ENCODE data around the gene MEX3A. TPM values are rescaled to one million over a fixed set of nuclear protein-coding genes. Genes with fewer than 3 reads are reported as not detected.

MEX3A gene
- total RNA-seq, 1 donor from 2014 or later, result 37.6 TPM

DNA sequence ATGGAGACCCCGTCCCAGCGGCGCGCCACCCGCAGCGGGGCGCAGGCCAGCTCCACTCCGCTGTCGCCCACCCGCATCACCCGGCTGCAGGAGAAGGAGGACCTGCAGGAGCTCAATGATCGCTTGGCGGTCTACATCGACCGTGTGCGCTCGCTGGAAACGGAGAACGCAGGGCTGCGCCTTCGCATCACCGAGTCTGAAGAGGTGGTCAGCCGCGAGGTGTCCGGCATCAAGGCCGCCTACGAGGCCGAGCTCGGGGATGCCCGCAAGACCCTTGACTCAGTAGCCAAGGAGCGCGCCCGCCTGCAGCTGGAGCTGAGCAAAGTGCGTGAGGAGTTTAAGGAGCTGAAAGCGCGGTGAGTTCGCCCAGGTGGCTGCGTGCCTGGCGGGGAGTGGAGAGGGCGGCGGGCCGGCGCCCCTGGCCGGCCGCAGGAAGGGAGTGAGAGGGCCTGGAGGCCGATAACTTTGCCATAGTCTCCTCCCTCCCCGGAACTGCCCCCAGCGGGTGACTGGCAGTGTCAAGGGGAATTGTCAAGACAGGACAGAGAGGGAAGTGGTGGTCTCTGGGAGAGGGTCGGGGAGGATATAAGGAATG lies 32.8 kb upstream of the MEX3A start:
- no peaks in the 10 kb centered on the region for H3K9me3 ChIP-seq (ENCODE audit: insufficient read depth, low read depth, low read length)
- Mint-ChIP-seq H3K27ac (ENCODE audit: unreplicated experiment) (peak overlapping the region; percentile 94), H3K4me3 (ENCODE audit: unreplicated experiment) (peak overlapping the region; percentile 99), H3K4me1 (ENCODE audit: low read depth, unreplicated experiment) (peaks cover 32% of the 10 kb centered on the region), H3K36me3 (ENCODE audit: low read depth, unreplicated experiment) (peaks cover 5% of the 10 kb centered on the region), H3K27me3 (ENCODE audit: low read depth, unreplicated experiment) (no peaks in the 10 kb centered on the region), H3K9me3 (ENCODE audit: unreplicated experiment) (no peaks in the 10 kb centered on the region)
- no peak overlapping the region for H2AFZ ChIP-seq (ENCODE audit: low read depth, low read length)
- H3K27me3 ChIP-seq (ENCODE audit: insufficient read depth, low read length), result no peaks in the 10 kb centered on the region
- FAIRE-seq (no peak), DNase-seq (ENCODE audit: low read depth) (no peak)
- H3K4me3 ChIP-seq (ENCODE audit: insufficient read depth, low read depth, low read length), result peak overlapping the region; percentile 96
- H3K9ac ChIP-seq (ENCODE audit: low read length), result peak overlapping the region; percentile 98
- H4K20me1 ChIP-seq (ENCODE audit: insufficient read depth, low read length), result peaks cover 50% of the 10 kb centered on the region
- H3K4me1 ChIP-seq (ENCODE audit: insufficient read depth, low read length), result peaks cover 51% of the 10 kb centered on the region
- TF ChIP-seq, protein P1, sequence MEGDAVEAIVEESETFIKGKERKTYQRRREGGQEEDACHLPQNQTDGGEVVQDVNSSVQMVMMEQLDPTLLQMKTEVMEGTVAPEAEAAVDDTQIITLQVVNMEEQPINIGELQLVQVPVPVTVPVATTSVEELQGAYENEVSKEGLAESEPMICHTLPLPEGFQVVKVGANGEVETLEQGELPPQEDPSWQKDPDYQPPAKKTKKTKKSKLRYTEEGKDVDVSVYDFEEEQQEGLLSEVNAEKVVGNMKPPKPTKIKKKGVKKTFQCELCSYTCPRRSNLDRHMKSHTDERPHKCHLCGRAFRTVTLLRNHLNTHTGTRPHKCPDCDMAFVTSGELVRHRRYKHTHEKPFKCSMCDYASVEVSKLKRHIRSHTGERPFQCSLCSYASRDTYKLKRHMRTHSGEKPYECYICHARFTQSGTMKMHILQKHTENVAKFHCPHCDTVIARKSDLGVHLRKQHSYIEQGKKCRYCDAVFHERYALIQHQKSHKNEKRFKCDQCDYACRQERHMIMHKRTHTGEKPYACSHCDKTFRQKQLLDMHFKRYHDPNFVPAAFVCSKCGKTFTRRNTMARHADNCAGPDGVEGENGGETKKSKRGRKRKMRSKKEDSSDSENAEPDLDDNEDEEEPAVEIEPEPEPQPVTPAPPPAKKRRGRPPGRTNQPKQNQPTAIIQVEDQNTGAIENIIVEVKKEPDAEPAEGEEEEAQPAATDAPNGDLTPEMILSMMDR (IDR thresholded peaks at IDR 0.05; ENCODE audit: insufficient read depth, low read depth, low read length), result no peak
- TF ChIP-seq EZH2 (IDR thresholded peaks at IDR 0.05; ENCODE audit: insufficient read depth, low read length), result no peak
- peaks cover 54% of the 10 kb centered on the region for H3K79me2 ChIP-seq (ENCODE audit: insufficient read depth, low read length)
- peak overlapping the region; percentile 84 for H3K4me2 ChIP-seq (ENCODE audit: low read length)
- H3K36me3 ChIP-seq (ENCODE audit: insufficient read depth, low read length), result peaks cover 5% of the 10 kb centered on the region
- peak overlapping the region; percentile 94 for H3K27ac ChIP-seq (ENCODE audit: low read depth, low read length)

DNA sequence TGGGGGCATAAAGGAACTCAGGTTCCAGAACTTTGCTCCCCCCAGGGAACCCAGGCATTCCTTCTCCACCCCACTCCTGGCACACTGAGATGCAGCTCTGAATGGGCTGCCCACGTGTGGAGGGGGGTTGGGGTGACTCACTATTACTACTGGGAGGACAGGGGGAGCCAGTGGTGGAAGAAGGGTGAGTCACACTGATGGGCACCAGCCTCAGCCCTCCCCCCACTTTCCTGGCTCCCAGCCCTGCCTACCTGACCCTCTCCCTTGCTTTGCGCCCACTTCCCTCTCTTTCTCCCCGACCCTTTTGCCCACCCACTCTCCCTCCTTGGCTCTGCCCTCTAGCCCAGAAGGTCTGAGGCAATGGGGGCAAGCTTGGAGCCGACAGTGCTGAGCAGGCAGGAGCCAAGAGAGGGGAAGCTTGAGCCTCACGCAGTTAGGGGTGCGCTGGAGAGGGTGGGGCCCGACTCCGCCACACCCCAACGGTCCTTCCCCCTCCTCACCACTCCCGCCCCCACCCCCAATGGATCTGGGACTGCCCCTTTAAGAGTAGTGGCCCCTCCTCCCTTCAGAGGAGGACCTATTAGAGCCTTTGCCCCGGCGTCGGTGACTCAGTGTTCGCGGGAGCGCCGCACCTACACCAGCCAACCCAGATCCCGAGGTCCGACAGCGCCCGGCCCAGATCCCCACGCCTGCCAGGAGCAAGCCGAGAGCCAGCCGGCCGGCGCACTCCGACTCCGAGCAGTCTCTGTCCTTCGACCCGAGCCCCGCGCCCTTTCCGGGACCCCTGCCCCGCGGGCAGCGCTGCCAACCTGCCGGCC lies 32.0 kb upstream of the MEX3A start, which contains the start of gene LMNA:
Gene LMNA (plus strand): TSS at position 611 of the 818 bp plus-strand sequence. CDS start 208 bp downstream, outside the sequence.
- peak within 1 kb of the TSS; percentile 84 for H3K4me2 ChIP-seq (ENCODE audit: low read length)
- H3K9me3 Mint-ChIP-seq (ENCODE audit: unreplicated experiment), result no peaks in the 10 kb centered on the region
- H3K36me3 Mint-ChIP-seq (ENCODE audit: low read depth, unreplicated experiment), result peaks cover 5% of the 10 kb centered on the region
- peak within 1 kb of the TSS; percentile 98 for H3K9ac ChIP-seq (ENCODE audit: low read length)
- TF ChIP-seq, protein P1 (IDR thresholded peaks at IDR 0.05; ENCODE audit: insufficient read depth, low read depth, low read length), result no peak
- TF ChIP-seq EZH2 (IDR thresholded peaks at IDR 0.05; ENCODE audit: insufficient read depth, low read length), result no peak
- peak within 1 kb of the TSS; percentile 94 for H3K27ac ChIP-seq (ENCODE audit: low read depth, low read length)
- H3K36me3 ChIP-seq (ENCODE audit: insufficient read depth, low read length), result peaks cover 5% of the 10 kb centered on the region
- peak within 1 kb of the TSS; percentile 99 for H3K4me3 Mint-ChIP-seq (ENCODE audit: unreplicated experiment)
- H3K27ac Mint-ChIP-seq (ENCODE audit: unreplicated experiment), result peak within 1 kb of the TSS; percentile 94
- DNase-seq (ENCODE audit: low read depth) (peak; percentile 90), FAIRE-seq (peak; percentile 9)
- peaks cover 44% of the 10 kb centered on the region for H4K20me1 ChIP-seq (ENCODE audit: insufficient read depth, low read length)
- H3K27me3 Mint-ChIP-seq (ENCODE audit: low read depth, unreplicated experiment), result no peaks in the 10 kb centered on the region
- no peaks in the 10 kb centered on the region for H3K9me3 ChIP-seq (ENCODE audit: insufficient read depth, low read depth, low read length)
- H3K79me2 ChIP-seq (ENCODE audit: insufficient read depth, low read length), result peaks cover 47% of the 10 kb centered on the region
- H3K4me1 Mint-ChIP-seq (ENCODE audit: low read depth, unreplicated experiment), result peaks cover 28% of the 10 kb centered on the region
- no peaks in the 10 kb centered on the region for H3K27me3 ChIP-seq (ENCODE audit: insufficient read depth, low read length)
- H3K4me1 ChIP-seq (ENCODE audit: insufficient read depth, low read length), result peaks cover 44% of the 10 kb centered on the region
- H3K4me3 ChIP-seq (ENCODE audit: insufficient read depth, low read depth, low read length), result peak within 1 kb of the TSS; percentile 96
- no peak within 1 kb of the TSS for H2AFZ ChIP-seq (ENCODE audit: low read depth, low read length)

Data from astrocyte (in vitro differentiated cells and primary cell).